GM12878 (cell line): ENCODE results near the gene CXXC4.

ENCODE experiments used
- CTCF ChIP-seq, 3 experiments: IDR thresholded peaks in 2 of 3; conservative IDR thresholded peaks in 1 of 3; 2 replicates each; pipeline ENCODE4 v1.5.1; 2011; ENCODE audit warnings: low read depth in 3 of 3, low read length in 3 of 3, mild to moderate bottlenecking in 3 of 3, control low read depth in 2 of 3, moderate library complexity in 2 of 3, inconsistent platforms in 1 of 3, mixed read lengths in 1 of 3; ENCODE audit not compliant: control insufficient read depth in 2 of 3, insufficient read depth in 1 of 3; ENCODE audit errors: extremely low read depth in 1 of 3
- POLR2A ChIP-seq: IDR thresholded peaks from 2 replicates; pipeline ENCODE4 v1.6.1; 2011; ENCODE audit warnings: low read depth, mild to moderate bottlenecking, low read length
- SUZ12 ChIP-seq: fragments of 200-600 bp; sonication (generic); IDR thresholded peaks from one replicate; pipeline ENCODE4 v1.6.1; 2018; ENCODE audit warnings: antibody characterized with exemption, mild to moderate bottlenecking; ENCODE audit not compliant: unreplicated experiment

- TF ChIP-seq SUZ12 (no peak), CTCF (IDR thresholded peaks at IDR 0.05 in 2 of 3, conservative IDR thresholded peaks at IDR 0.05 in 1 of 3; ENCODE audit: control insufficient read depth in 2 of 3, extremely low read depth in 1 of 3, insufficient read depth in 1 of 3, low read depth in 3 of 3, low read length in 3 of 3) (no peak), POLR2A (no peak)
Observed at GRCh38 chr4:104500442-104500841, 5.7 kb upstream of the CXXC4 start.
